Fibroblast of lung (primary cell): ENCODE results near the gene EXOC8.

Source experiments
- CTCF ChIP-seq, 2 donors: IDR thresholded peaks in 1 of 2; conservative IDR thresholded peaks in 1 of 2; 1 replicate in 1 of 2; 2 replicates in 1 of 2; pipeline ENCODE4 v1.5.1; 2011 to 2012; ENCODE audit warnings: low read length in 2 of 2, control low read depth in 1 of 2, inconsistent platforms in 1 of 2, low read depth in 1 of 2, mild to moderate bottlenecking in 1 of 2
- EZH2 ChIP-seq: IDR thresholded peaks from 2 replicates; pipeline ENCODE4 v1.5.1; 2012; ENCODE audit warnings: low read length, control low read depth, mild to moderate bottlenecking; ENCODE audit errors: missing control alignments

DNA sequence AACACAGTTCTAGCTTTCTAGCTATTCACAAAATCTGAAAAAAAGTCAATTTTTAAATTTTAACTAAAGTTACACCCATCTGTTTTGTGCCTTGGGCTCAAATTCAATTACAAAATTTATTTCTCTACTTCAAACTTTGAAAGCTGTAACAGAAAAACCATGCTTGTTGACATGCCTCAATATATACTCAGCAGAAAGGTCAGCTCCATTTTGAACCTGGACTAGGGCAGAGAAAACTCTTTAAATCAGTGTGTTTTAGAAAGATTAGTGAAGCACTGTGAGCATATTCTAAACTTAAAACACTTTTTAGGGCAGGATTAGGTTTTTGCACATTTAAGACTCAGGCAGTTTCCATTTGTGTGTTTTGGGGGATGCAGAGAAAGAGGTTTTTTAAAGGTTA lies 34.8 kb upstream of the EXOC8 start:
- TF ChIP-seq CTCF (conservative IDR thresholded peaks at IDR 0.05 in 1 of 2, IDR thresholded peaks at IDR 0.05 in 1 of 2; ENCODE audit: low read depth in 1 of 2, low read length in 2 of 2) (no peak), EZH2 (no peak)
